Ectodermal cell (in vitro differentiated cells): ENCODE measurements around the gene ASCL1.

Experiments
- H3K27ac ChIP-seq: 2 replicates; pipeline ENCODE4 v1.7.0; 2013; ENCODE audit warnings: mild to moderate bottlenecking, low read depth, low read length; ENCODE audit not compliant: insufficient read depth, poor library complexity, severe bottlenecking
- H3K27me3 ChIP-seq: 2 replicates; pipeline ENCODE4 v1.7.0; 2013; ENCODE audit warnings: mild to moderate bottlenecking, low read length; ENCODE audit not compliant: insufficient read depth, control insufficient read depth, poor library complexity, severe bottlenecking
- H3K36me3 ChIP-seq: one replicate; pipeline ENCODE4 v1.7.0; 2013; ENCODE audit warnings: low read length; ENCODE audit not compliant: control insufficient read depth, insufficient read depth
- H3K4me1 ChIP-seq: one replicate; pipeline ENCODE4 v1.7.0; 2013; ENCODE audit warnings: low read length; ENCODE audit not compliant: control insufficient read depth, insufficient read depth
- H3K4me3 ChIP-seq: 2 replicates; pipeline ENCODE4 v1.7.0; 2013; ENCODE audit warnings: low read depth, low read length, control low read depth; ENCODE audit not compliant: insufficient read depth
- H3K9me3 ChIP-seq: 2 replicates; pipeline ENCODE4 v1.7.0; 2013; ENCODE audit warnings: mild to moderate bottlenecking, low read length, moderate library complexity; ENCODE audit not compliant: control insufficient read depth
- WGBS, 2 experiments: methylation state at CpG; one replicate each; pipeline ENCODE4 v1.1.7; 2013; ENCODE audit warnings: missing lambda C conversion rate in 2 of 2; 5-methylcytosine and 5-hydroxymethylcytosine counted together

The ASCL1 gene

DNA sequence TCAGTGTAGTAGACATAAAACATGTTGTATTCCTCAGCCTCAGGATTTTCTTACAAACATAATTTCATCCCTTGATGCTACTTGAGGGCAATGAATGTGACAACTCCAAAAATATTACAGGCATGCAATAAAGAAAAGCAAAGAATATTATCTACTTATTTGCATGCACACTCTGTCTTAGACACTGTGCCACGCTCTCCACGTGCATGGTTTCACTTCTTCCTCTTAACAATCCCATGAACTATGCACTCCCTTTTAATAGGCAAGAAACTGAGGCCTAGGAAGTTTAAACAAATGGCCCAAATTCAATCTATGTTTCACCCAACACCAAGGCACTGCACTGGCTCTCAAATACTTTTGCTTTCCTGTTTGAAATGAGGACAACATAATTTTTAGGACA lies 38.6 kb upstream of the ASCL1 start:
- Histone ChIP-seq H3K9me3 (no peaks in the 10 kb centered on the region), H3K36me3 (no peaks in the 10 kb centered on the region), H3K4me3 (no peak overlapping the region), H3K27me3 (peaks cover 6% of the 10 kb centered on the region), H3K27ac (no peak overlapping the region), H3K4me1 (no peaks in the 10 kb centered on the region)
- WGBS, 2 experiments: 89 to 92% methylated on average over 2 of the region's 2 CpGs

DNA sequence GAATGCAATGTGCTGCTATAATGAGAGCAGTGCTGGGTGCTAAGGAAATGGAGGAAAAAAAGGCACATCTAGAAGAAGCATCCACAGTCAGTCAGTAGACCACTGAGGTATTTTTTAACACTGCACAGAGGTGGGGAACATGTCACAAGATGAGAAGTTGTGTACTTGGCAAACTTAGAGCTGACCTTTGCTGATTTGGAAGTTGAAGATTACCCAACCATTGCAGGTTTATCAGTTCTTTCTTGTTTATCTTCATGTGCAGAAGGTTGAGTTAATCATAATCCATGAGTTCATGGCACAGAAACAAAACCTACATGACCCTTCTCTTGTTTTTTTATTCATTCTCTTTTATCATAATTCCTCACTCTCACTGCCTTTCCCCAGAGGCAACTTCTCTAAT lies 37.2 kb upstream of the ASCL1 start:
- Histone ChIP-seq H3K36me3 (no peaks in the 10 kb centered on the region), H3K27me3 (peaks cover 6% of the 10 kb centered on the region), H3K27ac (no peak overlapping the region), H3K4me1 (no peaks in the 10 kb centered on the region), H3K4me3 (no peak overlapping the region), H3K9me3 (no peaks in the 10 kb centered on the region)

DNA sequence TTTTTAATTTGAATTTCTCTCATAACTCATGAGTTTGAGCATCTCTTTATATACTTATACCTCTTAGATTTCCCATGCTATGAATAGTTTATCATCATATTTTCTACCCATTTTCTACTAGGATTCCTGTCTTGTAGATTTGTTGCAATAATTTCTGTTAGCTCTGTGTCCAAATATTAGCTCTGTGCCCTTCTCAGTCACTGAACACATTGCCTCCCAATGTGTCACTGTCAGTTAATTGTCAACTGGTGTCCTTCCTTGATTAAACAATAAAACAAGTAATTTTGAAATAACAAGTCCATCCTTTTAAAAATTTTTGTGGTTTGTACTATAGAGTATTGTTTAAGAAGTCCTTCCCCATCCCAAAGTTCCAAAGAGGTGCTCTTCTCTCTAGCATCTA lies 36.2 kb upstream of the ASCL1 start:
- Histone ChIP-seq H3K9me3 (no peaks in the 10 kb centered on the region), H3K27me3 (peaks cover 6% of the 10 kb centered on the region), H3K4me1 (no peaks in the 10 kb centered on the region), H3K36me3 (no peaks in the 10 kb centered on the region), H3K4me3 (no peak overlapping the region), H3K27ac (no peak overlapping the region)

DNA sequence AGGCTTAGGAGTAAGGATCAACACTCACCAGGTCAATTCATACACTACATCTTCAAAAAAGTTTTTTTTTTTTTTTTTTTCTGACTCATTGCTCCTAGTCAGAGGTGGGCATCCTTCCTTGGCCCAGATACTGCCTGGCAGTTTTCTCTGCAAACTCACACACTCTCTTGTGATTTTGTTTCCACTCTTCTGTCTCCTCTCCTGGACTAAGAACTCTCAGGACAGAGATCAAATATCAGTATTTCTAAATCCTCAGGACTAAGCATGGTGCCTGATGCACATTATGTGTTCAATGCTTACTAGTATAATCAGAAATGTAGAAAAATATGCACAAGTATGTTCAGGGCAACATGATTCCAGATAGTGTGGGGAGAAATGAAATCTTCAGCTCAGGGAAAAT lies 30.3 kb upstream of the ASCL1 start:
- Histone ChIP-seq H3K4me1 (no peaks in the 10 kb centered on the region), H3K9me3 (no peaks in the 10 kb centered on the region), H3K36me3 (no peaks in the 10 kb centered on the region), H3K4me3 (no peak overlapping the region), H3K27ac (no peak overlapping the region), H3K27me3 (no peaks in the 10 kb centered on the region)

DNA sequence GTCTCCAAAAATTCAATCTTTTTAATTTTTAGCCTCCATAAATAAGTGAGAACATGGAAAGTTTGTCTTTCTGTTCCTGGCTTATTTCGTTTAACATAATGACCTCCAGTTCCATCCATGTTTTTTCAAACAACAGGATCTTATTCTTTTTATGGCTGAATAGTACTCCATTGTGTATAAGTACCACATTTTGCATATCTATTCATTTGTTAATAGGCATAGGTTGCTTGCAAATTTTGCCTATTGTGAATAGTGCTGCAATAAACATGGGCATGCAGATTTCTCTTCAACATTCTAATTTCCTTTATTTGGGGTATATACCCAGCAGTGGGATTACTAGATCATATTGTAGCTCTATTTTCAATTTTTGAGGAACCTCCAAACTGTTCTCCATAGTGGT lies 24.3 kb upstream of the ASCL1 start:
- 78% methylated on average over 1 of the region's 1 CpG; no CpG with 5 or more reads in 1 of the 2 experiments for WGBS, 2 experiments
- Histone ChIP-seq H3K4me1 (no peaks in the 10 kb centered on the region), H3K36me3 (no peaks in the 10 kb centered on the region), H3K4me3 (no peak overlapping the region), H3K27ac (no peak overlapping the region), H3K27me3 (no peaks in the 10 kb centered on the region), H3K9me3 (no peaks in the 10 kb centered on the region)

DNA sequence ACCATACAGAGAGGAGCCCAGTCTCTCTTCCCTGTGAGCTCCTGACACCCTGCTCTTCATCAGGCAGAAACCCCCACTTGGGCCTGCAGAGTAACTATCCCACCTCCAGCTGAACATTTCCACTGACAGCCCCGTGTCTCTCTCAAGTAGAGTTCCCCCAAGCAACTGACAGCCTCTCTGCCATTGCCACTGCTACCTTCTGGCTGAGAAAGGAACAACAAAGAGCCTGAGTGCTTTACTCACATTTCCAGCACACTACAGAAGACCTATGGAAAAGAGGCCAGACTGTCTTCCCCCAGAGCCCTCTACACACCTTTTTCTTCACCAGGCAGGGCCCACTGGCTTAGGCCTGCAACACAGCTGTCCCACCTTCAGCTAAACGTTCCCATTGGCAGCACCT lies 18.4 kb upstream of the ASCL1 start:
- no peak overlapping the region for H3K27ac ChIP-seq
- H3K9me3 ChIP-seq: peaks cover 3% of the 10 kb centered on the region
- H3K4me3 ChIP-seq: no peak overlapping the region
- H3K4me1 ChIP-seq: no peaks in the 10 kb centered on the region
- 86 to 96% methylated on average over 2 of the region's 2 CpGs for WGBS, 2 experiments
- no peaks in the 10 kb centered on the region for H3K36me3 ChIP-seq
- H3K27me3 ChIP-seq: no peaks in the 10 kb centered on the region

DNA sequence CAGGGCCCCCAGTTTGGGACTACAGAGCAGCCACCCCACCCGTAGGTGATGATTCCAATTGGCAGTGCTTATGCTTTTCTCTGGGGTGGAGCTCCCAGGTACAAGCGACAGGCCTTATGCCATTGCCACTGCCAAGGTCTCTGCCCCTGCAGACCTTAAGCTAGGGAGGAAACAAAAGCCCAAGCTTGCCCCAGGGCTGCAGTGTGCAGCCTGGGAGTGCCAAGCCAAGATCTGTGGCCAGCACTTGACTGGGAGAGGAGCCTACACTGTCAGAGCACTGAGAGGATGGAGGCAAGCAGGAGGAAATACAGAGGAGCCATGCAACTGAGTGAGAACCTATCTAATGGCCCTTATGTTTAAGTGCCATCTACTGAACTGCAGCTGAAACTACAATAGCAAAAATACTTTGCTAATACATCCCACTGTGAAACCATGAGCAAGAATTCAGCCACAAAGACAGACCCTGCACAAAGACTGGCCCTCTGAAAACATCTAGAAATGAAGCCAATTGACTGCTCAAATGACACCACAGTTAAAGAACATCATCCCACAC lies 17.7 kb upstream of the ASCL1 start:
- Histone ChIP-seq H3K4me3 (no peak overlapping the region), H3K27ac (no peak overlapping the region), H3K9me3 (peaks cover 3% of the 10 kb centered on the region), H3K4me1 (no peaks in the 10 kb centered on the region), H3K27me3 (no peaks in the 10 kb centered on the region), H3K36me3 (no peaks in the 10 kb centered on the region)
- 91 to 96% methylated on average over 2 of the region's 2 CpGs for WGBS, 2 experiments

DNA sequence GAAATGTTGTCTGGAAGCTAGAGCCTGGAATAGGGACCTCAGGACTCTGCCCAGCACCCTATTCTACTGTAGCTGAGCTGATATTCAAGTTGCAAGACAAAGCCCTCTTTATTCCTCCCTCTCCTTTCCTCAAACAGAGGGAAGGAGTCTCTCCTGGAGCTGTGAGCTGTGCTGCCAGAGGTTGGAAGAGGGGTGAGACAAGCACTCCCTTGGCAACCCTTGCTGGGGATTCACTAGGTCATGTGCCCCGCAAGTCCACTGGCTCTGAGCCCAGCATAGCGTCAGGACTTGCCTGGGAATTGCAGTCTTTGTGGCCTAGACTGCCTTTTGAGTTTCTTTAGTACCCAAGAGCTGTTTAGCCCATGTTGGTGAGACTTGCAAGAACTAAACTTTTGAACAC lies 11.4 kb upstream of the ASCL1 start:
- WGBS, 2 experiments: 85 to 87% methylated on average over 2 of the region's 2 CpGs
- H3K4me3 ChIP-seq: no peak overlapping the region

DNA sequence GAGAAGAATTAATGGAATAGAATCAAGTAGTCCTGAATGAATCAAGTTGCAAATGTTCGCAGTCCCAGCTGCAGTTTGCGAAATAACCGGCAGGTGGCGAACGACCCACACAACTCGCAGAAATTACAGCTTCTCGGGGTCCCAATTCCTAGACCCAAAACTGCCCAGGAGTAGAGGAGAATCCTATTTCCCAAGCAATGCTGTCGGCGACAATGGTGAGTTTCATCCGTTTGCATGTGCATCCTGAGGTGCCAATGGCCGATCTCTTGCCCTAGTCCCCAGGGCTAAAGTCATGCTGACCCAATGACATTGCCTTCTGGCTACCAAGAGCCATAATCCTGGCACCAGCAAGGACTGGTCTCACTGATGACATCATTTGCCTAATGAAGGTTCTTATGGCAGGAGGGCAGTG lies 8.5 kb upstream of the ASCL1 start:
- Histone ChIP-seq H3K36me3 (no peaks in the 10 kb centered on the region), H3K27me3 (peaks cover 68% of the 10 kb centered on the region), H3K27ac (no peak overlapping the region), H3K4me1 (peaks cover 19% of the 10 kb centered on the region), H3K4me3 (no peak overlapping the region), H3K9me3 (no peaks in the 10 kb centered on the region)
- 5 to 6% methylated on average over 11 of the region's 11 CpGs for WGBS, 2 experiments

More for the DNA sequence above, 11.4 kb upstream of the ASCL1 start:
- Histone ChIP-seq H3K4me1 (peaks cover 7% of the 10 kb centered on the region), H3K36me3 (no peaks in the 10 kb centered on the region), H3K27ac (no peak overlapping the region), H3K9me3 (no peaks in the 10 kb centered on the region), H3K27me3 (peaks cover 39% of the 10 kb centered on the region)

DNA sequence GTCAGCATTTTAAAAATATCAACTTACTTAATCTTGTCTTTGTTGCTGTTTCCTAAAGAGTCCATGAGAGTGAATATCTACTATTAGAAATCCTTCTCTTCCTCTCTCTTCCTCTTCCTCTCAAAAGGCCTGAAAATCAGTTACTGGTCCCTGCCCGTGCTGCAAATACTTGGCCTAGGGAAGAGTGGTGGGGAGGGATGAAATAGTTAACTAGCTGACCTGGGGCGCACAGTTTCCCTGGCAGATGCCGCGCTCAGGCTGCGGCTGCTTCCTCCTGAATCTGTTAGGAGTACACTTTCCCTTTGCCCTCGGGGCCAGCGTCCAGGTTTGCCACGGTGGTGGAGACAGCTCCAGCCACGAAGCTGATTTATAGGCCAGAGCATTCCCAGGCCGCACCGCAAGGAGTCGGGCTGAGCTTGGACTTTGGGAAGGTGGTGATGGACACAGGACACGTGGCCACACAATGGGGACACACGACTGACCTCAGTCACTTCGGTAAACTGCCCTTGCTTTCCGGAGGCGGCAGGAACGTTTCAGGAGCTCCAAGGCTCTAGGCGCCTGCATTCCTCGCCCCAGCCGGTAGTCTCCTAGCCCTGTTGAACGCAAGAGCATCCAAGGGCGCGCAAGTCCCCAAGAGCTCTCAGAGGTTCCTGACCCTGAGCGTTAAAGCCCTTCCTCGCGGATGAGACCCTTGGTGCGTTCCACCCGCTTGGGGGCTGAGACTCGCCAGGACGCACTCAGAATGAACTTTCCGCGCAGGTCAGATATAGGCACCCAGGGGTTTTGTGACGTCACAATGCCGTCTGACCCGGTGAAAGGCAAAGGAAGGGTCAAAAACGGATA lies 7.1 kb upstream of the ASCL1 start:
- Histone ChIP-seq H3K27ac (no peak overlapping the region), H3K9me3 (no peaks in the 10 kb centered on the region), H3K27me3 (peaks cover 82% of the 10 kb centered on the region), H3K36me3 (no peaks in the 10 kb centered on the region), H3K4me1 (peaks cover 19% of the 10 kb centered on the region), H3K4me3 (peak overlapping the region; percentile 28)
- WGBS, 2 experiments: 3 to 4% methylated on average over 37 of the region's 37 CpGs
